Measurements from ENCODE around the gene NDUFAF4. TPM values are rescaled to one million over a fixed set of nuclear protein-coding genes. Genes with fewer than 3 reads are reported as not detected.

NDUFAF4 gene
- polyA plus RNA-seq, 1 donor = 22.4 TPM

Other genes with a start within 250 kb of the NDUFAF4 start
- gene GPR63, start 60.4 kb downstream of the NDUFAF4 start, polyA plus RNA-seq (ENCODE audit: insufficient read length) = 3.3 TPM
- gene KLHL32, start 26.8 kb upstream of the NDUFAF4 start, polyA plus RNA-seq (ENCODE audit: insufficient read length) = not detected